Subcutaneous abdominal adipose tissue (tissue), 5 donors: ENCODE data around the gene RGPD3.
"Not testable (repeated sequence)": the region's sequence is repeated elsewhere in the genome, so short reads cannot be mapped to it uniquely, and the experiment has no call there.

Experiments used
- H3K27ac ChIP-seq: one replicate; pipeline ENCODE4 v1.7.0; 2013; ENCODE audit warnings: low read depth, mild to moderate bottlenecking, inconsistent platforms, low read length, moderate library complexity
- H3K27me3 ChIP-seq, 5 donors: one replicate each; pipeline ENCODE4 v1.7.0; 2013; ENCODE audit warnings: low read length in 5 of 5, inconsistent platforms in 1 of 5; ENCODE audit not compliant: control insufficient read depth in 5 of 5, insufficient read depth in 4 of 5
- H3K36me3 ChIP-seq, 5 donors: one replicate each; pipeline ENCODE4 v1.7.0; 2013; ENCODE audit warnings: low read length in 5 of 5; ENCODE audit not compliant: control insufficient read depth in 5 of 5, insufficient read depth in 5 of 5
- H3K4me1 ChIP-seq, 5 donors: one replicate each; pipeline ENCODE4 v1.7.0; 2013; ENCODE audit warnings: low read length in 5 of 5, mild to moderate bottlenecking in 3 of 5, moderate library complexity in 1 of 5; ENCODE audit not compliant: control insufficient read depth in 5 of 5, insufficient read depth in 5 of 5
- H3K4me3 ChIP-seq, 5 donors: one replicate each; pipeline ENCODE4 v1.7.0; 2013; ENCODE audit warnings: low read length in 5 of 5, low read depth in 1 of 5
- H3K9ac ChIP-seq, 5 donors: one replicate each; pipeline ENCODE4 v1.7.0; 2013; ENCODE audit warnings: low read length in 5 of 5, mild to moderate bottlenecking in 4 of 5, moderate library complexity in 3 of 5
- H3K9me3 ChIP-seq, 5 donors: one replicate each; pipeline ENCODE4 v1.7.0; 2013; ENCODE audit warnings: low read length in 5 of 5; ENCODE audit not compliant: control insufficient read depth in 5 of 5
- donor health status: healthy.
- donor health status: healthy.
- donor health status: healthy.
- donor health status: healthy.
- donor health status: healthy.

The RGPD3 gene

GRCh38 chr2:106379567-106379966 lies 88.6 kb downstream of the RGPD3 start:
- H3K36me3 ChIP-seq, H3K9ac ChIP-seq, H3K27me3 ChIP-seq, H3K4me1 ChIP-seq, H3K9me3 ChIP-seq, H3K27ac ChIP-seq, H3K4me3 ChIP-seq: not testable (repeated sequence)

GRCh38 chr2:106369182-106369581 lies 99.0 kb downstream of the RGPD3 start:
- H3K36me3 ChIP-seq, H3K27me3 ChIP-seq, H3K4me3 ChIP-seq, H3K9ac ChIP-seq, H3K27ac ChIP-seq, H3K9me3 ChIP-seq, H3K4me1 ChIP-seq: not testable (repeated sequence)

GRCh38 chr2:106366204-106366885 lies 101.9 kb downstream of the RGPD3 start:
- H3K9ac ChIP-seq = no peak overlapping the region
- no peaks in the 10 kb centered on the region for H3K9me3 ChIP-seq
- H3K36me3 ChIP-seq = no peaks in the 10 kb centered on the region
- no peak overlapping the region for H3K4me3 ChIP-seq
- H3K27ac ChIP-seq = no peak overlapping the region
- H3K27me3 ChIP-seq = no peaks in the 10 kb centered on the region
- no peaks in the 10 kb centered on the region for H3K4me1 ChIP-seq

- Histone ChIP-seq H3K4me1 (no peaks in the 10 kb centered on the region), H3K4me3 (no peak overlapping the region), H3K27ac (no peak overlapping the region), H3K27me3 (no peaks in the 10 kb centered on the region), H3K9me3 (no peaks in the 10 kb centered on the region), H3K9ac (no peak overlapping the region), H3K36me3 (no peaks in the 10 kb centered on the region)
Observed at GRCh38 chr2:106363791-106364190, 104.4 kb downstream of the RGPD3 start.

- H3K27ac ChIP-seq = no peak overlapping the region
- no peaks in the 10 kb centered on the region for H3K27me3 ChIP-seq
- H3K4me1 ChIP-seq = no peaks in the 10 kb centered on the region
- no peaks in the 10 kb centered on the region for H3K36me3 ChIP-seq
- H3K9ac ChIP-seq = no peak overlapping the region
- no peak overlapping the region for H3K4me3 ChIP-seq
- no peaks in the 10 kb centered on the region for H3K9me3 ChIP-seq
Observed at GRCh38 chr2:106362789-106363188, 105.4 kb downstream of the RGPD3 start.

GRCh38 chr2:106359512-106359911 lies 108.7 kb downstream of the RGPD3 start:
- no peaks in the 10 kb centered on the region for H3K36me3 ChIP-seq
- no peak overlapping the region for H3K4me3 ChIP-seq

GRCh38 chr2:106358521-106358920 lies 109.7 kb downstream of the RGPD3 start:
- H3K27me3 ChIP-seq = no peaks in the 10 kb centered on the region
- no peaks in the 10 kb centered on the region for H3K36me3 ChIP-seq
- H3K4me1 ChIP-seq = no peaks in the 10 kb centered on the region
- H3K9me3 ChIP-seq = no peaks in the 10 kb centered on the region
- H3K27ac ChIP-seq = no peak overlapping the region
- no peak overlapping the region for H3K9ac ChIP-seq
- H3K4me3 ChIP-seq = no peak overlapping the region

More at GRCh38 chr2:106359512-106359911, 108.7 kb downstream of the RGPD3 start:
- Histone ChIP-seq H3K9me3 (no peaks in the 10 kb centered on the region), H3K9ac (no peak overlapping the region), H3K27ac (no peak overlapping the region), H3K4me1 (no peaks in the 10 kb centered on the region), H3K27me3 (no peaks in the 10 kb centered on the region)

GRCh38 chr2:106358081-106358480 lies 110.1 kb downstream of the RGPD3 start:
- Histone ChIP-seq H3K4me1 (no peaks in the 10 kb centered on the region), H3K4me3 (no peak overlapping the region), H3K9ac (no peak overlapping the region), H3K36me3 (no peaks in the 10 kb centered on the region), H3K9me3 (no peaks in the 10 kb centered on the region), H3K27ac (no peak overlapping the region), H3K27me3 (no peaks in the 10 kb centered on the region)

GRCh38 chr2:106356291-106356690 lies 111.9 kb downstream of the RGPD3 start:
- H3K27me3 ChIP-seq = no peaks in the 10 kb centered on the region
- H3K27ac ChIP-seq = no peak overlapping the region
- H3K9me3 ChIP-seq = no peaks in the 10 kb centered on the region
- no peaks in the 10 kb centered on the region for H3K36me3 ChIP-seq
- no peak overlapping the region for H3K9ac ChIP-seq
- no peaks in the 10 kb centered on the region for H3K4me1 ChIP-seq
- H3K4me3 ChIP-seq = no peak overlapping the region

GRCh38 chr2:106353676-106354075 lies 114.5 kb downstream of the RGPD3 start:
- H3K4me3 ChIP-seq = no peak overlapping the region
- H3K9ac ChIP-seq = no peak overlapping the region
- H3K9me3 ChIP-seq = no peaks in the 10 kb centered on the region
- H3K27me3 ChIP-seq = no peaks in the 10 kb centered on the region
- no peaks in the 10 kb centered on the region for H3K4me1 ChIP-seq
- no peak overlapping the region for H3K27ac ChIP-seq
- H3K36me3 ChIP-seq = no peaks in the 10 kb centered on the region

GRCh38 chr2:106350980-106351379 lies 117.2 kb downstream of the RGPD3 start:
- H3K4me1 ChIP-seq = no peaks in the 10 kb centered on the region
- H3K27me3 ChIP-seq = no peaks in the 10 kb centered on the region
- H3K27ac ChIP-seq = no peak overlapping the region
- H3K36me3 ChIP-seq = no peaks in the 10 kb centered on the region
- no peaks in the 10 kb centered on the region for H3K9me3 ChIP-seq
- no peak overlapping the region for H3K9ac ChIP-seq
- no peak overlapping the region for H3K4me3 ChIP-seq
